Peyer's patch (tissue), 4 donors: ENCODE measurements around the gene LRRC8A.
"Not testable (repeated sequence)": the region's sequence is repeated elsewhere in the genome, so short reads cannot be mapped to it uniquely, and the experiment has no call there.

Source experiments
- CTCF ChIP-seq, 6 experiments: fragments of 450-650 bp in 4 of 6; fragments of 200-600 bp in 2 of 6; sonication (generic) in 1 of 6; IDR thresholded peaks; one replicate each; pipeline ENCODE4 v1.5.1; 2017 to 2019; ENCODE audit warnings: antibody characterized with exemption in 6 of 6, mild to moderate bottlenecking in 3 of 6, moderate library complexity in 1 of 6
- POLR2A ChIP-seq, 2 donors: fragments of 450-650 bp; IDR thresholded peaks; one replicate each; pipeline ENCODE4 v1.5.1; 2017; ENCODE audit warnings: antibody characterized with exemption in 2 of 2, mild to moderate bottlenecking in 2 of 2, moderate library complexity in 2 of 2

DNA sequence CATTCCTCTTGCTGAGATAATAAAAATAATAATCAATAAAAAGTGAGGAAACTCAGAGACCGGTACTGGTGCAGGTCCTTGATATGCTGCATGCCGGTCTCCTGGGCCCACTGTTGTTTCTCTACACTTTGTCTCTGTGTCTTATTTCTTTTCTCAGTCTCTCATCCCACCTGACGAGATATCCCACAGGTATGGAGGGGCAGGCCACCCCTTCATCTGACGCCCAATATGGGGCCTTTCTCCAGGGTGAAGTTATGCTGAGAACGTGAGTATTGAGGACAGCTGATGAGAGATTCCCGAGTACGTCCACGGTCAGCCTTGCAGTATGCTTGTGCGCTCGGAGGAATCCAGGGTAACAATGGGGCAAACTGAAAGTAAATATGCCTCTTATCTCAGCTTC lies 30.9 kb upstream of the LRRC8A start:
- not testable (repeated sequence) for TF ChIP-seq CTCF, POLR2A (IDR thresholded peaks at IDR 0.05)
